ENCODE measurements around the gene COL8A2.

COL8A2 gene

GRCh38 chr1:36088577-36089392 lies 36.2 kb downstream of the COL8A2 start, which contains the start of gene ADPRS:
Gene ADPRS (plus strand): TSS chr1:36088892. CDS start chr1:36088905, 13 bp downstream.
- peak; percentile 93 for DNase-seq

- no peak for DNase-seq
These were observed 36.8 kb downstream of the COL8A2 start for GRCh38 chr1:36088265-36088576.

GRCh38 chr1:36087233-36088123 lies 37.5 kb downstream of the COL8A2 start:
- DNase-seq = no peak

GRCh38 chr1:36086529-36087232 lies 38.3 kb downstream of the COL8A2 start:
- no peak for DNase-seq

- no peak for DNase-seq
These were observed 39.1 kb downstream of the COL8A2 start for GRCh38 chr1:36085686-36086526.

GRCh38 chr1:36085126-36085525 lies 39.9 kb downstream of the COL8A2 start:
- no peak for DNase-seq

GRCh38 chr1:36084497-36085115 lies 40.4 kb downstream of the COL8A2 start:
- DNase-seq = peak; percentile 51

GRCh38 chr1:36083635-36084496 lies 41.2 kb downstream of the COL8A2 start, which contains the start of gene TEKT2:
Gene TEKT2 (plus strand): TSS chr1:36084094. CDS start chr1:36084922, 828 bp downstream.
- DNase-seq = peak; percentile 87

GRCh38 chr1:36083219-36083618 lies 41.8 kb downstream of the COL8A2 start:
- DNase-seq = no peak

GRCh38 chr1:36081926-36082485 lies 43.0 kb downstream of the COL8A2 start:
- DNase-seq = no peak

- DNase-seq = no peak
These were observed 44.2 kb downstream of the COL8A2 start for GRCh38 chr1:36080801-36081200.

- no peak for DNase-seq
These were observed 44.8 kb downstream of the COL8A2 start for GRCh38 chr1:36080236-36080635.

- DNase-seq = no peak
These were observed 47.9 kb downstream of the COL8A2 start for GRCh38 chr1:36076979-36077573.

- DNase-seq = no peak
These were observed 54.7 kb downstream of the COL8A2 start for GRCh38 chr1:36070349-36070748.

- DNase-seq = no peak
These were observed 56.2 kb downstream of the COL8A2 start for GRCh38 chr1:36068866-36069265.

- DNase-seq = no peak
These were observed 57.2 kb downstream of the COL8A2 start for GRCh38 chr1:36067871-36068270.

- no peak for DNase-seq
These were observed 62.7 kb downstream of the COL8A2 start for GRCh38 chr1:36062315-36062714.

GRCh38 chr1:36055706-36056105 lies 69.3 kb downstream of the COL8A2 start:
- DNase-seq = no peak

GRCh38 chr1:36053978-36054377 lies 71.0 kb downstream of the COL8A2 start:
- no peak for DNase-seq

- no peak for DNase-seq
These were observed 73.2 kb downstream of the COL8A2 start for GRCh38 chr1:36051821-36052220.

Data from right forelimb (tissue), 1 donor.